GM12878 (cell line): Measurements from ENCODE around the gene ABCC3. TPM values are rescaled to one million over a fixed set of nuclear protein-coding genes. Genes with fewer than 3 reads are reported as not detected.

Experiments used
- ATAC-seq: fragments of 200-7000 bp; cut with Tn5 transposase; 3 replicates; pipeline ENCODE4 v1.9.1; 2020; ENCODE audit warnings: mild to moderate bottlenecking, moderate library complexity
- BruUV-seq: library from RNA; stranded (reverse); fragments of 400-500 nt; replicated peaks from 2 replicates; lab custom pipeline; 2021; lab: Mats Ljungman, UMichigan
- CTCF ChIA-PET: fragments of 300-600 bp; sonication (Branson Sonifier 250); formaldehyde crosslinking; extraction: SDS; loops from one replicate; lab custom pipeline; 2021; ENCODE audit warnings: inconsistent platforms; lab: Yijun Ruan, JAX
- POLR2A ChIA-PET: fragments of 350-600 bp; formaldehyde crosslinking; extraction: SDS; loops from one replicate; lab custom pipeline; 2021; ENCODE audit warnings: inconsistent platforms; lab: Charles Lee
- RAD21 ChIA-PET: fragments of 300-600 bp; sonication (Branson Sonifier 250); formaldehyde crosslinking; loops from one replicate; lab custom pipeline; 2023; ENCODE audit warnings: antibody characterized with exemption; ENCODE audit not compliant: unreplicated experiment; lab: Charles Lee
- SMC1A ChIA-PET: fragments of 300-600 bp; sonication (Branson Sonifier 250); formaldehyde crosslinking; loops from one replicate; lab custom pipeline; 2023; ENCODE audit not compliant: unreplicated experiment, uncharacterized antibody; lab: Charles Lee
- DNase-seq: peaks from one replicate; pipeline ENCODE4 v3.0.0-alpha.2; 2011; ENCODE audit warnings: low read depth, low spot score
- FAIRE-seq: peaks from 3 replicates; lab custom pipeline; 2011; peaks lifted over from hg19 to GRCh38; lab: Jason Lieb, UNC
- H2AFZ ChIP-seq: 2 replicates; pipeline ENCODE4 v1.6.0; 2011; ENCODE audit warnings: low read depth, low read length, control low read depth; ENCODE audit not compliant: control insufficient read depth
- H3K27ac ChIP-seq: 2 replicates; pipeline ENCODE4 v1.5.1; 2011; ENCODE audit warnings: control low read depth; ENCODE audit not compliant: control insufficient read depth, insufficient read depth
- H3K27me3 ChIP-seq, 2 experiments: replicated peaks in 1 of 2; 2 replicates each; pipeline versions ENCODE4 v1.6.0 to v1.6.1; 2011; ENCODE audit warnings: low read length in 1 of 2; ENCODE audit not compliant: control insufficient read depth in 2 of 2, insufficient read depth in 2 of 2
- H3K36me3 ChIP-seq, 2 experiments: 2 replicates each; pipeline ENCODE4 v1.5.1; 2011; ENCODE audit warnings: low read length in 1 of 2; ENCODE audit not compliant: control insufficient read depth in 2 of 2, insufficient read depth in 2 of 2
- H3K4me1 ChIP-seq: 2 replicates; pipeline ENCODE4 v1.6.1; 2011; ENCODE audit warnings: mild to moderate bottlenecking, low read length, moderate library complexity, mixed read lengths; ENCODE audit not compliant: control insufficient read depth, insufficient read depth
- H3K4me2 ChIP-seq: 2 replicates; pipeline ENCODE4 v1.6.0; 2011; ENCODE audit warnings: control low read depth; ENCODE audit not compliant: control insufficient read depth, insufficient read depth
- H3K4me3 ChIP-seq: fragments of 200-600 bp; sonication (generic); 2 replicates; pipeline ENCODE4 v1.5.1; 2016
- H3K79me2 ChIP-seq: 2 replicates; pipeline ENCODE4 v1.6.0; 2011; ENCODE audit warnings: low read length; ENCODE audit not compliant: control insufficient read depth, insufficient read depth
- H3K9ac ChIP-seq: 2 replicates; pipeline ENCODE4 v1.8.0; 2011; ENCODE audit warnings: low read length, control low read depth, mixed read lengths; ENCODE audit not compliant: control insufficient read depth, insufficient read depth
- H3K9me3 ChIP-seq: replicated peaks from 3 replicates; pipeline ENCODE4 v1.5.1; 2011; ENCODE audit warnings: mild to moderate bottlenecking, low read length; ENCODE audit not compliant: control insufficient read depth, insufficient read depth
- H4K20me1 ChIP-seq: 2 replicates; pipeline ENCODE4 v1.6.0; 2011; ENCODE audit not compliant: control insufficient read depth, insufficient read depth
- ASH2L ChIP-seq: fragments of 300-600, 200-600 bp; sonication (generic); IDR thresholded peaks from 2 replicates; pipeline ENCODE4 v1.6.1; 2017; ENCODE audit warnings: low read depth, mild to moderate bottlenecking, borderline replicate concordance
- CBFB ChIP-seq: IDR thresholded peaks from 2 replicates; pipeline ENCODE4 v1.6.1; 2016; ENCODE audit warnings: antibody characterized with exemption, low read depth
- CBX3 ChIP-seq: fragments of 200-600 bp; sonication (generic); IDR thresholded peaks from 2 replicates; pipeline ENCODE4 v1.6.1; 2016; ENCODE audit warnings: low read depth, borderline replicate concordance
- EP300 ChIP-seq, 2 experiments: fragments of 150-350 bp in 1 of 2; IDR thresholded peaks; 2 replicates each; pipeline ENCODE4 v1.6.1; 2011 to 2012; ENCODE audit warnings: low read depth in 2 of 2, low read length in 2 of 2, borderline replicate concordance in 1 of 2, improper control_type of control experiment in 1 of 2, inconsistent platforms in 1 of 2; ENCODE audit not compliant: control insufficient read depth in 1 of 2
- GABPA ChIP-seq: IDR thresholded peaks from 2 replicates; pipeline ENCODE4 v1.6.1; 2014; ENCODE audit warnings: antibody characterized with exemption, low read depth, mild to moderate bottlenecking, inconsistent platforms
- HDGF ChIP-seq: fragments of 450-650 bp; IDR thresholded peaks from 2 replicates; pipeline ENCODE4 v1.6.1; 2016; ENCODE audit warnings: antibody characterized with exemption
- IRF4 ChIP-seq: IDR thresholded peaks from 2 replicates; pipeline ENCODE4 v1.6.1; 2011; ENCODE audit warnings: low read depth, low read length
- KAT2A ChIP-seq: conservative IDR thresholded peaks from 2 replicates; pipeline ENCODE4 v1.6.1; 2011; ENCODE audit warnings: low read depth, low read length; ENCODE audit not compliant: control insufficient read depth
- NFYA ChIP-seq: IDR thresholded peaks from 2 replicates; pipeline ENCODE4 v1.6.1; 2011; ENCODE audit warnings: low read depth, mild to moderate bottlenecking, low read length, improper control_type of control experiment, borderline replicate concordance
- RAD51 ChIP-seq: fragments of 450-650 bp; IDR thresholded peaks from 2 replicates; pipeline ENCODE4 v1.6.1; 2016; ENCODE audit warnings: moderate library complexity, mild to moderate bottlenecking, inconsistent platforms
- SIN3A ChIP-seq: IDR thresholded peaks from 2 replicates; pipeline ENCODE4 v1.6.1; 2012; ENCODE audit warnings: low read depth, low read length, improper control_type of control experiment
- STAT3 ChIP-seq: IDR thresholded peaks from 2 replicates; pipeline ENCODE4 v1.6.1; 2011; ENCODE audit warnings: low read depth, low read length, improper control_type of control experiment
- SUPT20H ChIP-seq: IDR thresholded peaks from 2 replicates; pipeline ENCODE4 v1.6.1; 2011; ENCODE audit warnings: low read depth, mild to moderate bottlenecking, low read length, moderate library complexity, borderline replicate concordance; ENCODE audit not compliant: control insufficient read depth
- TBL1XR1 ChIP-seq: IDR thresholded peaks from 2 replicates; pipeline ENCODE4 v1.6.1; 2012; ENCODE audit warnings: low read depth, low read length, improper control_type of control experiment
- TCF3 ChIP-seq: IDR thresholded peaks from 2 replicates; pipeline ENCODE4 v1.6.1; 2012; ENCODE audit warnings: low read depth, mild to moderate bottlenecking, low read length, borderline replicate concordance; ENCODE audit not compliant: insufficient read depth
- ZNF274 ChIP-seq: IDR thresholded peaks from one replicate; pipeline ENCODE4 v1.8.0; 2011; ENCODE audit not compliant: insufficient read length, insufficient read depth
- WGBS: methylation state at CpG from one replicate; pipeline ENCODE4 v1.1.6; 2016; ENCODE audit warnings: low lambda C conversion rate; ENCODE audit not compliant: insufficient replicate concordance, insufficient coverage; ENCODE audit errors: missing lambda C conversion rate; 5-methylcytosine and 5-hydroxymethylcytosine counted together
- in situ Hi-C: fragments of 300-500 bp; cut with MboI; formaldehyde crosslinking; loops from 9 replicates; pipeline ENCODE4 v1.14.3; 2018; ENCODE audit warnings: mixed read lengths
- intact Hi-C: fragments of 100-400 bp; cut with micrococcal nuclease; formaldehyde crosslinking; loops from one replicate; pipeline ENCODE4 v1.14.2; 2022; ENCODE audit not compliant: unreplicated experiment
- polyA plus RNA-seq, 11 experiments: library from polyadenylated mRNA; depleted of rRNA in 4 of 11; unstranded in 6 of 11; stranded (reverse) in 5 of 11; fragments of >200 nt; fragmentation: Nextera tagmentation in 4 of 11; fragmentation: Illumina TruSeq in 1 of 11; extraction: Ambion mirVana in 4 of 11; extraction: Trizol in 1 of 11; gene quantifications; 1 replicate in 1 of 11; 2 replicates in 10 of 11; pipeline versions ENCODE4 v1.2.1 to v1.2.3, GENCODE V29; 2011 to 2016; ENCODE audit warnings: inconsistent platforms in 2 of 11, missing spikeins in 2 of 11, low read depth in 1 of 11
- total RNA-seq, 4 experiments: library from RNA; depleted of rRNA in 3 of 4; stranded (reverse); fragments of >200 nt in 3 of 4; fragmentation: Illumina TruSeq in 1 of 4; extraction: Trizol in 1 of 4; gene quantifications; 2 replicates each; pipeline versions ENCODE4 v1.2.1 to v1.2.3, GENCODE V29; 2013 to 2021

The ABCC3 gene
- total and polyA plus RNA-seq, 10 of the 15 experiments (the other 5 are each of a cell fraction or from before 2014, with no cell fraction given): 0.21 to 2.3 (median 0.71) TPM; not detected in 6

DNA sequence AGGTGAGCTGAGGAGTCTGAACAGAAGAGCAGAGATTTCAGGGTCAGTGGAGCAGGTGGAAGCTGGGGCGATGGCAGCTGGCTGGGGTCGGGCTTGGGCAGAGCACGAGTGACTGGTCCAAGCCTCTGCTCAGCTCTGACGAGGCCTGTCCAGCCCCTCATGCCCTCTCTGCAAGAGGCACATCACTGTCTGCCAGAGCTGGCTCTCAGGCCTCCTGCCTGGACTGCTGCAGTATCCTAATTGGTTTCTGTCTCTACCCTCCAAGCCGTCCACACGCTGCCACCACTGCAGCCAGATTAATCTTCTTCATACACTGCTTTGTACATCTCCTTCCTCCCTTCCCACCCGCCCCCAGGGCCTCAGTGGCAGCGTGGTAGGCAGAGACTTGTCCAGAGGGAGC is 48.8 kb upstream of the ABCC3 start:
- TF ChIP-seq TBL1XR1 (no peak), IRF4 (no peak), EP300 (IDR thresholded peaks at IDR 0.05; ENCODE audit: borderline replicate concordance in 1 of 2, control insufficient read depth in 1 of 2, low read depth in 2 of 2, low read length in 2 of 2) (no peak), CBFB (no peak), CBX3 (no peak), STAT3 (no peak), KAT2A (no peak), SIN3A (no peak), TCF3 (no peak), NFYA (no peak), ZNF274 (no peak), GABPA (no peak), ASH2L (no peak), SUPT20H (no peak), RAD51 (no peak), HDGF (no peak)
- no peak for ATAC-seq
- no TSS peak for BruUV-seq
- no peaks in the 10 kb centered on the region for H3K9me3 ChIP-seq
- intact Hi-C loops (no loop called here), in situ Hi-C loops (no loop called here)
- ChIA-PET POLR2A (no interaction called here), CTCF (no interaction called here), RAD21 (no interaction called here), SMC1A (no interaction called here)
- no peak overlapping the region for H3K9ac ChIP-seq
- DNase-seq: no peak
- no peaks in the 10 kb centered on the region for H3K79me2 ChIP-seq
- no peaks in the 10 kb centered on the region for H4K20me1 ChIP-seq
- no peaks in the 10 kb centered on the region for H3K4me1 ChIP-seq
- FAIRE-seq: no peak
- 5% methylated on average over 6 of the region's 8 CpGs for WGBS
- no peaks in the 10 kb centered on the region for H3K36me3 ChIP-seq
- no peak overlapping the region for H2AFZ ChIP-seq
- H3K4me2 ChIP-seq: no peak overlapping the region
- no peak overlapping the region for H3K27ac ChIP-seq
- H3K27me3 ChIP-seq: peaks cover 2 to 4% of the 10 kb centered on the region in 2 experiments; a peak in 2 of 4 replicates
- no peak overlapping the region for H3K4me3 ChIP-seq
